Muscle of leg (tissue), 11 donors: ENCODE measurements around the gene PCSK6. TPM values are rescaled to one million over a fixed set of nuclear protein-coding genes. Genes with fewer than 3 reads are reported as not detected.
A peak's percentile ranks its signal among the peaks of the same experiment; 100 is the strongest.

Experiments
- DNase-seq: peaks from one replicate; pipeline ENCODE4 v3.0.0; 2013
- H3K27ac ChIP-seq: one replicate; pipeline ENCODE4 v1.5.1; 2013; ENCODE audit warnings: mild to moderate bottlenecking, low read length, control low read depth
- H3K27me3 ChIP-seq: one replicate; pipeline ENCODE4 v1.6.1; 2013; ENCODE audit warnings: low read length; ENCODE audit not compliant: control insufficient read depth, insufficient read depth
- H3K36me3 ChIP-seq: one replicate; pipeline ENCODE4 v1.6.1; 2013; ENCODE audit warnings: low read length; ENCODE audit not compliant: control insufficient read depth, insufficient read depth
- H3K4me1 ChIP-seq: one replicate; pipeline ENCODE4 v1.6.1; 2013; ENCODE audit warnings: low read length; ENCODE audit not compliant: control insufficient read depth, insufficient read depth
- H3K4me3 ChIP-seq: one replicate; pipeline ENCODE4 v1.5.1; 2013; ENCODE audit warnings: low read length, control low read depth
- H3K9me3 ChIP-seq: replicated peaks from 2 replicates; pipeline ENCODE4 v1.6.1; 2013; ENCODE audit warnings: low read depth, low read length; ENCODE audit not compliant: control insufficient read depth
- WGBS: methylation state at CpG from one replicate; pipeline ENCODE4 v1.1.5; 2013; ENCODE audit warnings: missing lambda C conversion rate; ENCODE audit not compliant: insufficient coverage; 5-methylcytosine and 5-hydroxymethylcytosine counted together
- polyA plus RNA-seq, 8 donors: library from polyadenylated mRNA; unstranded; fragments of 120-200 nt; gene quantifications; one replicate each; pipeline versions ENCODE4 v1.2.1 to v1.2.3, GENCODE V29; 2013; ENCODE audit warnings: inconsistent platforms in 1 of 8, low replicate concordance in 1 of 8; ENCODE audit not compliant: insufficient read length in 8 of 8, insufficient read depth in 1 of 8
- total RNA-seq: library from RNA; stranded (reverse); fragments of 120-200 nt; gene quantifications from one replicate; pipeline ENCODE4 v1.2.4, GENCODE V29; 2013

Gene PCSK6
- total and polyA plus RNA-seq, 9 donors = 6.2 to 14.1 (median 9.5) TPM

DNA sequence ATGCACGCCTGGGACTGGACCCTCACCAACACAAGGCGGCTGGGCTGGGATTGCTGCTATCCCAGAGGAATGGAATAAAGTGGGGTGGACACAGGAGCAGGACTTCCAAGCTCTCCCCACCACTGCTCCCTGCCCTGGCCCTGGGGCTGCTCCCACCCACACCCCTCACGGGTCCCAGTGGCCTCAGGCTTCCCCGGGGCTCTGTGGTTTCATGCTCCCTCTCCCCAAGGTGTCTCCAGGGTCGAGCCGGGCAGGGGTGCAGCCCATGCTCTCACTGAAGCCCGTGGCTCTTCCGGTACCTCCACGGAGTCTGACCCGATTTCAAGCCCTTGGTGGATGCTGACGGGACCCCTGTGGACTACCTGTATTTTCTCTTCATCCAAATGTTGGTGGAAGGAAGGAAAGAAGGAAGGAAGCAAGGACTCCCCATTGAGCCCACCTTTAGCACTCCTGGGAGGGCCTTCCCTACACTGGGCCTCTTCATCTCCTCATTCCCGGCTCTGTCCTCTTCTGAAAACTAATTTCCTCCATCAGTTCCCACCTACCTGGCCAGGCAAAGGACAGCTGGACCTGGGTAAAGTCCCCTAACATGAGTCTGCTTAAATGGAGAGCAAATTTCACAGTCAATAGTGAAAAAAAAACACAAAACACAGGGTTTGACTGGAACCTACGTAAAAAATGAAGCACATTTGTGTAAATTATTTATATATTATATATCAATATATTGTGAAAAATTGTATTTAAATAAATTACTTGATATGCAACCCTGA lies 44.0 kb upstream of the PCSK6 start:
- H3K4me1 ChIP-seq = peaks cover 17% of the 10 kb centered on the region
- no peak for DNase-seq
- peaks cover 5% of the 10 kb centered on the region for H3K27me3 ChIP-seq
- H3K4me3 ChIP-seq = no peak overlapping the region
- H3K27ac ChIP-seq = no peak overlapping the region
- 83% methylated on average over 7 of the region's 13 CpGs for WGBS
- no peaks in the 10 kb centered on the region for H3K9me3 ChIP-seq
- no peaks in the 10 kb centered on the region for H3K36me3 ChIP-seq

GRCh38 chr15:101532865-101533264 lies 43.4 kb upstream of the PCSK6 start:
- H3K4me3 ChIP-seq = no peak overlapping the region
- DNase-seq = no peak
- no peaks in the 10 kb centered on the region for H3K36me3 ChIP-seq
- H3K27ac ChIP-seq = no peak overlapping the region
- 80% methylated on average over 4 of the region's 6 CpGs for WGBS
- H3K27me3 ChIP-seq = peaks cover 5% of the 10 kb centered on the region
- no peaks in the 10 kb centered on the region for H3K9me3 ChIP-seq
- peaks cover 24% of the 10 kb centered on the region for H3K4me1 ChIP-seq

GRCh38 chr15:101531170-101531569 lies 41.7 kb upstream of the PCSK6 start:
- no peaks in the 10 kb centered on the region for H3K36me3 ChIP-seq
- H3K9me3 ChIP-seq = no peaks in the 10 kb centered on the region
- WGBS = 61% methylated on average over 7 of the region's 13 CpGs
- H3K4me3 ChIP-seq = no peak overlapping the region
- H3K27me3 ChIP-seq = peaks cover 5% of the 10 kb centered on the region
- no peak overlapping the region for H3K27ac ChIP-seq
- H3K4me1 ChIP-seq = peaks cover 28% of the 10 kb centered on the region
- DNase-seq = no peak

- DNase-seq = no peak
- H3K4me3 ChIP-seq = no peak overlapping the region
- H3K27me3 ChIP-seq = peaks cover 5% of the 10 kb centered on the region
- 90% methylated on average over 16 of the region's 17 CpGs for WGBS
- H3K4me1 ChIP-seq = peaks cover 31% of the 10 kb centered on the region
- no peak overlapping the region for H3K27ac ChIP-seq
- no peaks in the 10 kb centered on the region for H3K36me3 ChIP-seq
- H3K9me3 ChIP-seq = no peaks in the 10 kb centered on the region
Observed at GRCh38 chr15:101530224-101530958, 40.9 kb upstream of the PCSK6 start.

- H3K27me3 ChIP-seq = peaks cover 3% of the 10 kb centered on the region
- WGBS = 57% methylated on average over 4 of the region's 4 CpGs
- H3K27ac ChIP-seq = peak overlapping the region; percentile 31
- peaks cover 31% of the 10 kb centered on the region for H3K4me1 ChIP-seq
- H3K36me3 ChIP-seq = no peaks in the 10 kb centered on the region
- no peak overlapping the region for H3K4me3 ChIP-seq
- DNase-seq = no peak
- H3K9me3 ChIP-seq = no peaks in the 10 kb centered on the region
Observed at GRCh38 chr15:101528917-101529299, 39.4 kb upstream of the PCSK6 start.

DNA sequence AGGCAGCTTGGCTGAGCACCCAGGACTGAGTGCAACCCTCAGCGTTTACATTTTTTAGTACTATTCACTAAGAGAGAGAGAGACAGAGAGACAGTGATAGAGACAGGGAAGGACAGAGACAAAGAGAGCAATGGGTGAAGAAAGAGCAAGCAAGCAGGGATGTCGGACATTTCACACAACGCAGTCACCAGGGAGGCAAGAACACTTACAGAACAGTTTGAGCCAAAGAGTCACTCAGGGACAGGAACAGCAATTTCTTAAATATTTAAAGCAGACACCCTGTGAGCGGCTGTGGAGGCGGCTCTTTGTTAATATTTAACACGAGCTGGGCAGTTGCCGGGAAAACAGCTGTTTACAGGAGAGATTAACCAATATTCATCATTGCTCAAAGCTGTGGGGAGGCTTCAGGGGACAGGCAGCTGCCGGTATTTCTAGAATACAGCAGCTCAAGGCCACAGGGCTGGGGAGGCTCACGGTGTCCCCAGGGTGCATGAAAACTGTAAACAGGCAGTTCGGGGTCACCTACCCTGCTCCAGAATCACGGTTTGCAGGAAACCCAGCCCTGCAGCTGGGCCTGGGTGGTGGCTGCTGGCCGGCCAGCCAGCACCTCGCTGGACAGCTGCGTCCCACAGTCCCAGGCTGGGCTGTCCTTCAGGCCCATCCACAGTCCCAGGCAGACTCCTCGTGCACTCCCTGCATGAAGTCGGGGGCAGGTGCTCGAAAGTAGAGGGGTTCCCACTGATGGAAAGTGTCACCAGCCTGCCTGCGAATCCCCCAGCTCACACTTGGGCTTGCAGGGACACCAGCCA lies 38.8 kb upstream of the PCSK6 start:
- WGBS = 19% methylated on average over 17 of the region's 18 CpGs
- Histone ChIP-seq H3K36me3 (no peaks in the 10 kb centered on the region), H3K4me1 (peaks cover 31% of the 10 kb centered on the region), H3K4me3 (no peak overlapping the region), H3K9me3 (no peaks in the 10 kb centered on the region), H3K27me3 (peaks cover 3% of the 10 kb centered on the region), H3K27ac (peak overlapping the region; percentile 71)
- DNase-seq = peak; percentile 96

DNA sequence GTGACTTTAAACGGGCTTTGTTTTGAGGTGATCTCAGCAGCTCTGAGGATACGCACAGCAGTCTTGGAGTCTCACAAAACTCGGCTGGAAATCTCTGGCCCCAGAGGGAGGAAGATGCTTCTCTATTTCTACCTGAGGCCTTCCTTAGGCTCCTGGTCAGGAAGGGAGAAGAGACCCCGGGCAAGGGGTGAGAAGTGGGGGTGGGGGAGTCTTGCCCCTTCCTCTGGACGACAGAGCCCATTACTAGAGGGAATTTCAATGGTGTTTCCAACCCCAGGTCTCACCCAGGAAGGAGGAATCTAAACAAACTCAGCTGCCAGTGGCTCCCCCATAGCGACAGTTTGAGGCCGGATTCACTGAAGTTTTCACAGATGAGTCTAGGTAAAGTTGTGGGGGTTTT lies 37.4 kb upstream of the PCSK6 start:
- no peak overlapping the region for H3K27ac ChIP-seq
- no peaks in the 10 kb centered on the region for H3K36me3 ChIP-seq
- peaks cover 8% of the 10 kb centered on the region for H3K27me3 ChIP-seq
- no peak overlapping the region for H3K4me3 ChIP-seq
- no peaks in the 10 kb centered on the region for H3K9me3 ChIP-seq
- 85% methylated on average over 5 of the region's 7 CpGs for WGBS
- no peak for DNase-seq
- peaks cover 31% of the 10 kb centered on the region for H3K4me1 ChIP-seq

GRCh38 chr15:101526442-101526841 lies 36.9 kb upstream of the PCSK6 start:
- 100% methylated on average over 1 of the region's 13 CpGs for WGBS
- Histone ChIP-seq H3K4me3 (no peak overlapping the region), H3K9me3 (no peaks in the 10 kb centered on the region), H3K4me1 (peaks cover 31% of the 10 kb centered on the region), H3K36me3 (no peaks in the 10 kb centered on the region), H3K27ac (no peak overlapping the region), H3K27me3 (peaks cover 8% of the 10 kb centered on the region)
- DNase-seq = no peak

DNA sequence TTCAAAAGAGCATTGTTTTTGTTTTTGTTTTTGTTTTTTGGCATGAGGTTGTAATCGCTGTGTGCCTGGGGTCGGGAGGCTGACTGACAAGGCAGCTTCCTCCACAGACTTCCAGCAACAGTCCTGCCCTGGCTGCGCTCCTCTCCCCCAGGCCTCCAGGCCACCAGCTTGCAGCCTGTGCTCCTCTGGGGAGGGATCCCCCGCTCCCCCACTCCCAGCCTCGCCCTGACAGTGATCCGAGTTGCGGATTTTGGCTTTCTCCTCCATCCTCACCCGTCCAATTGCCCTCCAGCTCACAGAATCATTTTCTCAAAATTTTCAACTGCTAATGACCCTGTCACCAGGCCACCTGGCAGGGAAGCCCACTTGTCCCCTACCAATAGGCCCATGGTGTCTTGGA lies 36.5 kb upstream of the PCSK6 start:
- Histone ChIP-seq H3K4me3 (no peak overlapping the region), H3K27ac (no peak overlapping the region), H3K36me3 (no peaks in the 10 kb centered on the region), H3K4me1 (peaks cover 28% of the 10 kb centered on the region), H3K9me3 (no peaks in the 10 kb centered on the region), H3K27me3 (peaks cover 8% of the 10 kb centered on the region)
- 63% methylated on average over 6 of the region's 8 CpGs for WGBS
- DNase-seq = no peak

DNA sequence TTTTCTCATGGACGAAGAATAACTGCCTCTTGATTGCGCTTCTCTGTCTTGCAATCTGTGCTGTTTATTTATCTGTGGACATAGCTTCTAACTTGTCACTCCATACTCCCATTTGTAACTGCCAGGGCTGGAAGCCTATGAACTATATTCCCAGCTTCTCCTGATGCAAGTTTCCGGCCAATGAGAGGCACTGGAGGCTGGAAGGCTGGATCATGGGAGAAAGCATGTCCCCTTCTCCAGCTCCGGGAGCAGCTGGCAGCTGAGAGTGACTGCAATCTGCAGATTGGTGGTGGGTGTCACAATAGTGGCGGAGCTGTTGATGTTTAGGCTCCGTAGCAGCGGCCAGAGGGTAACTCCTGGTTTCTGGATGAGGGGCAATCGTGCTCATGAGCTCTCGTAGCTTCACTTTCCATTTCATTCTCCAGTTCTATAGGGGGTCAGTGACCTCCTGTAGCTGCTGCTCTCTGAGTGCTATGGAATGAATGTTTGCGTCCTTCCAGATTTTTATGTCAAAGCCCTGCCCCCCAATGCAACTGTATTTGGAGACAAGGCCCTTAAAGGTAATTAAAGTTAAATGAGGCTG lies 35.7 kb upstream of the PCSK6 start:
- Histone ChIP-seq H3K36me3 (no peaks in the 10 kb centered on the region), H3K27ac (no peak overlapping the region), H3K4me1 (peaks cover 28% of the 10 kb centered on the region), H3K9me3 (no peaks in the 10 kb centered on the region), H3K27me3 (peaks cover 11% of the 10 kb centered on the region), H3K4me3 (no peak overlapping the region)
- WGBS = 90% methylated on average over 4 of the region's 10 CpGs
- DNase-seq = no peak
